ENCODE results near the gene CACNA1B. TPM values are rescaled to one million over a fixed set of nuclear protein-coding genes. Genes with fewer than 3 reads are reported as not detected.

The CACNA1B gene
- polyA plus RNA-seq, 4 donors = under 0.01 to 0.91 (median 0.18) TPM; not detected in 1

DNA sequence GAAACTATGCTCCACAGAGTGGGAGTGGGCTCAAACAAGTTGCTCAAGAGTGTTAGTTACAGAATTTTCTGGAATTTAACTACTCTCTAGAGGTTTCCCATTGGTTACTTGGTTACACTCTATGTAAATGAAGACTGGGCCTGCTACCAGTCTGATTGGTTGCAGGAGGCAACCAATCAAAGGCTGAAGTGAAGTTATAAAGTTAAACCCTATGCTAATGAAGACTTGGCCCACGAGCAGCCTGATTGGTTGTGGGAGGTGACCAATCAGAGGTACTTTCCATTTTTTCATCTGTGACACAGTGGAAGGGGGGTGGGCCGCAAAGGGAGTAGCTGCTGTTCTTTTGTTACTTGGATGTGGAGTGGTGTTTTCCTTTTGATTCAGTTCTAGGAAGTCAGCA, 69.4 kb downstream of the CACNA1B start:
- WGBS, 3 donors = 61 to 75% (median 75%) methylated on average over 2 of the region's 2 CpGs
- H3K36me3 ChIP-seq (ENCODE audit: control insufficient read depth in 3 of 3, insufficient read depth in 2 of 3, low read depth in 1 of 3, low read length in 3 of 3) = no peaks in the 10 kb centered on the region
- FAIRE-seq = no peak

GRCh38 chr9:137948642-137949041, 71.1 kb downstream of the CACNA1B start:
- Histone ChIP-seq H3K9me3 (ENCODE audit: control insufficient read depth in 2 of 2, insufficient read depth in 1 of 2, low read depth in 1 of 2, low read length in 1 of 2) (peaks cover 0 to 28% of the 10 kb centered on the region in 2 donors), H3K27ac (ENCODE audit: low read depth in 1 of 3, low read length in 2 of 3) (no peak overlapping the region), H3K4me3 (ENCODE audit: low read depth in 1 of 3, low read length in 3 of 3) (no peak overlapping the region), H3K4me1 (ENCODE audit: control insufficient read depth in 3 of 3, insufficient read depth in 2 of 3, low read depth in 1 of 3, low read length in 2 of 3) (no peaks in the 10 kb centered on the region), H3K36me3 (ENCODE audit: control insufficient read depth in 3 of 3, insufficient read depth in 2 of 3, low read depth in 1 of 3, low read length in 3 of 3) (no peaks in the 10 kb centered on the region), H3K27me3 (ENCODE audit: control insufficient read depth in 3 of 3, insufficient read depth in 3 of 3, low read length in 3 of 3) (no peaks in the 10 kb centered on the region)
- no peak for DNase-seq
- no peak for FAIRE-seq
- 97 to 100% (median 98%) methylated on average over 2 of the region's 2 CpGs for WGBS, 3 donors

More for the DNA sequence above, 69.4 kb downstream of the CACNA1B start:
- Histone ChIP-seq H3K27me3 (ENCODE audit: control insufficient read depth in 3 of 3, insufficient read depth in 3 of 3, low read length in 3 of 3) (no peaks in the 10 kb centered on the region), H3K9me3 (ENCODE audit: control insufficient read depth in 2 of 2, insufficient read depth in 1 of 2, low read depth in 1 of 2, low read length in 1 of 2) (peaks cover 0 to 29% of the 10 kb centered on the region in 2 donors), H3K4me3 (ENCODE audit: low read depth in 1 of 3, low read length in 3 of 3) (no peak overlapping the region), H3K27ac (ENCODE audit: low read depth in 1 of 3, low read length in 2 of 3) (no peak overlapping the region), H3K4me1 (ENCODE audit: control insufficient read depth in 3 of 3, insufficient read depth in 2 of 3, low read depth in 1 of 3, low read length in 2 of 3) (no peaks in the 10 kb centered on the region)
- DNase-seq = no peak

- no peaks in the 10 kb centered on the region for H3K36me3 ChIP-seq (ENCODE audit: control insufficient read depth in 3 of 3, insufficient read depth in 2 of 3, low read depth in 1 of 3, low read length in 3 of 3)
- WGBS, 3 donors = 89 to 99% (median 95%) methylated on average over 8 of the region's 8 CpGs
- no peak overlapping the region for H3K4me3 ChIP-seq (ENCODE audit: low read depth in 1 of 3, low read length in 3 of 3)
- no peak for DNase-seq
- no peak for FAIRE-seq
- H3K27ac ChIP-seq (ENCODE audit: low read depth in 1 of 3, low read length in 2 of 3) = no peak overlapping the region
- H3K27me3 ChIP-seq (ENCODE audit: control insufficient read depth in 3 of 3, insufficient read depth in 3 of 3, low read length in 3 of 3) = no peaks in the 10 kb centered on the region
- no peaks in the 10 kb centered on the region for H3K4me1 ChIP-seq (ENCODE audit: control insufficient read depth in 3 of 3, insufficient read depth in 2 of 3, low read depth in 1 of 3, low read length in 2 of 3)
- H3K9me3 ChIP-seq (ENCODE audit: control insufficient read depth in 2 of 2, insufficient read depth in 1 of 2, low read depth in 1 of 2, low read length in 1 of 2) = peaks cover 0 to 22% of the 10 kb centered on the region in 2 donors
Observed at GRCh38 chr9:137949260-137949659, 71.7 kb downstream of the CACNA1B start.

DNA sequence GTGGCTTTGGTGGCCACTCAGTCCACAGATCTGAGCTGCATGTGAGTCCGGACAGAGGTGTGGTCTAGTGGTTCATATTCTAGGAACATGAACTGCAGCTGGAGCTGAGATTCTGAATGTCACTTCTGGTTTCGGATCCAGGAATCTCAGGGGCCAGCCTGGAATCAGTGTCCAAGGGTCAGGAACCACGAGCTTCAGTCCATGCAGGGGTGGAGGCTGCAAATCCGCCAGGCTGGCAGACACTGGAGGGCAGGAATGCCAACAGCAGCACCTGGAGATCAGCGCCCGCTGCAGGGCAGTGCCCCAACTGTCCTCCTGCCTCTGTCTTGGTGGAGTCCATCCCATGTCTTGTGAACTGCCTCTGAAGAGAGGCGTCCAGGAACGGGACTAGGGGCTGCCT, 73.5 kb downstream of the CACNA1B start:
- no peak for DNase-seq
- H3K27ac ChIP-seq (ENCODE audit: low read depth in 1 of 3, low read length in 2 of 3) = no peak overlapping the region
- no peaks in the 10 kb centered on the region for H3K27me3 ChIP-seq (ENCODE audit: control insufficient read depth in 3 of 3, insufficient read depth in 3 of 3, low read length in 3 of 3)
- H3K4me3 ChIP-seq (ENCODE audit: low read depth in 1 of 3, low read length in 3 of 3) = no peak overlapping the region
- no peaks in the 10 kb centered on the region for H3K4me1 ChIP-seq (ENCODE audit: control insufficient read depth in 3 of 3, insufficient read depth in 2 of 3, low read depth in 1 of 3, low read length in 2 of 3)
- H3K9me3 ChIP-seq (ENCODE audit: control insufficient read depth in 2 of 2, insufficient read depth in 1 of 2, low read depth in 1 of 2, low read length in 1 of 2) = peaks cover 0 to 9% of the 10 kb centered on the region in 2 donors
- no peaks in the 10 kb centered on the region for H3K36me3 ChIP-seq (ENCODE audit: control insufficient read depth in 3 of 3, insufficient read depth in 2 of 3, low read depth in 1 of 3, low read length in 3 of 3)
- WGBS, 3 donors = 53 to 66% (median 54%) methylated on average over 8 of the region's 8 CpGs
- FAIRE-seq = no peak

GRCh38 chr9:137951597-137952490, 74.3 kb downstream of the CACNA1B start:
- H3K36me3 ChIP-seq (ENCODE audit: control insufficient read depth in 3 of 3, insufficient read depth in 2 of 3, low read depth in 1 of 3, low read length in 3 of 3) = no peaks in the 10 kb centered on the region
- no peak overlapping the region for H3K27ac ChIP-seq (ENCODE audit: low read depth in 1 of 3, low read length in 2 of 3)
- DNase-seq (no peak), FAIRE-seq (no peak)
- H3K9me3 ChIP-seq (ENCODE audit: control insufficient read depth in 2 of 2, insufficient read depth in 1 of 2, low read depth in 1 of 2, low read length in 1 of 2) = peaks cover 0 to 2% of the 10 kb centered on the region in 2 donors
- no peaks in the 10 kb centered on the region for H3K4me1 ChIP-seq (ENCODE audit: control insufficient read depth in 3 of 3, insufficient read depth in 2 of 3, low read depth in 1 of 3, low read length in 2 of 3)
- no peak overlapping the region for H3K4me3 ChIP-seq (ENCODE audit: low read depth in 1 of 3, low read length in 3 of 3)
- H3K27me3 ChIP-seq (ENCODE audit: control insufficient read depth in 3 of 3, insufficient read depth in 3 of 3, low read length in 3 of 3) = no peaks in the 10 kb centered on the region
- 78 to 84% (median 80%) methylated on average over 12 of the region's 12 CpGs for WGBS, 3 donors

- WGBS, 3 donors = 79 to 83% (median 83%) methylated on average over 12 of the region's 12 CpGs
- FAIRE-seq = no peak
Observed at GRCh38 chr9:137952976-137953666, 75.5 kb downstream of the CACNA1B start.

DNA sequence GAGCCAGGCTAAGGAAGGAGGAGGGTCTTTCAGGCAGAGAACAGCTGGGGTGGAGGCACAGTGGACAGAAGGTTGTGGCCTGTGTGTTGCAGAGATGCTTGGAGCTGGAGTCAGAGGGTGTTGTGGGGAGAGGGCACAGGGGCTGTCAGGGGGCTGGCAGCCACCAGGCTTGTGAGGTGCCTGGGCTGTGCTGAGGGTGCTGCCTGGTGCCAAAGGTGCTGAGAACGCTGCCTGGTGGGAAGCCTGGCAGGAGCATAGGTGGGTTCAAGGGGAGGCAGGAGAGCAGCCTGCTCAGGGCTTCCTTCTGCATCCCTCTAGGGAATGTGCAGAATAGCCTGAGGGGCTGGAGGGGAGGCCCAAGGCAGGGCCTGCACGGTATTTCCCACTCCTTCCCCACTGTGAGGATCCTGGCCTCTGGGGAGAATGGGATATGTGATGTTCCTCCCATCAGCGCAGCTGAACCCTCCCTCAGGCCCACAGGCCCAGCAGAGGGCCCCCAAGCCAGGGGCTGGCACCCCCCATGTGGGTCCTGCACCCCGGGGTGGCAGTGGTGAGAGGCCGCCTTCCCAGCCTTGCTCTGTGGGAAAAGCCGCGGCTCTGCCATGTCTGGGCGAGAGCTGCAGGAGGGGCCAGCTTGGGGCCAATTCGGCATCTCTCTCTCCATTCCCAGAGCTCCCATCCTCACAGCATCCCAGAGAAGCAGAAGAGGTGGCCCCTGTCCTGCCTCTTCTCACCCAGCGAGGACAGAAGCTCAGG, 76.3 kb downstream of the CACNA1B start:
- FAIRE-seq (no peak), DNase-seq (no peak)
- H3K4me3 ChIP-seq (ENCODE audit: low read depth in 1 of 3, low read length in 3 of 3) = no peak overlapping the region
- H3K36me3 ChIP-seq (ENCODE audit: control insufficient read depth in 3 of 3, insufficient read depth in 2 of 3, low read depth in 1 of 3, low read length in 3 of 3) = no peaks in the 10 kb centered on the region
- no peaks in the 10 kb centered on the region for H3K9me3 ChIP-seq (ENCODE audit: control insufficient read depth in 2 of 2, insufficient read depth in 1 of 2, low read depth in 1 of 2, low read length in 1 of 2)
- H3K27ac ChIP-seq (ENCODE audit: low read depth in 1 of 3, low read length in 2 of 3) = no peak overlapping the region
- H3K27me3 ChIP-seq (ENCODE audit: control insufficient read depth in 3 of 3, insufficient read depth in 3 of 3, low read length in 3 of 3) = no peaks in the 10 kb centered on the region
- H3K4me1 ChIP-seq (ENCODE audit: control insufficient read depth in 3 of 3, insufficient read depth in 2 of 3, low read depth in 1 of 3, low read length in 2 of 3) = no peaks in the 10 kb centered on the region
- WGBS, 3 donors = 69 to 79% (median 77%) methylated on average over 6 to 10 of the region's 10 CpGs

More at GRCh38 chr9:137952976-137953666, 75.5 kb downstream of the CACNA1B start:
- DNase-seq = no peak
- Histone ChIP-seq H3K36me3 (ENCODE audit: control insufficient read depth in 3 of 3, insufficient read depth in 2 of 3, low read depth in 1 of 3, low read length in 3 of 3) (no peaks in the 10 kb centered on the region), H3K27ac (ENCODE audit: low read depth in 1 of 3, low read length in 2 of 3) (no peak overlapping the region), H3K4me1 (ENCODE audit: control insufficient read depth in 3 of 3, insufficient read depth in 2 of 3, low read depth in 1 of 3, low read length in 2 of 3) (no peaks in the 10 kb centered on the region), H3K27me3 (ENCODE audit: control insufficient read depth in 3 of 3, insufficient read depth in 3 of 3, low read length in 3 of 3) (no peaks in the 10 kb centered on the region), H3K9me3 (ENCODE audit: control insufficient read depth in 2 of 2, insufficient read depth in 1 of 2, low read depth in 1 of 2, low read length in 1 of 2) (no peaks in the 10 kb centered on the region), H3K4me3 (ENCODE audit: low read depth in 1 of 3, low read length in 3 of 3) (no peak overlapping the region)

DNA sequence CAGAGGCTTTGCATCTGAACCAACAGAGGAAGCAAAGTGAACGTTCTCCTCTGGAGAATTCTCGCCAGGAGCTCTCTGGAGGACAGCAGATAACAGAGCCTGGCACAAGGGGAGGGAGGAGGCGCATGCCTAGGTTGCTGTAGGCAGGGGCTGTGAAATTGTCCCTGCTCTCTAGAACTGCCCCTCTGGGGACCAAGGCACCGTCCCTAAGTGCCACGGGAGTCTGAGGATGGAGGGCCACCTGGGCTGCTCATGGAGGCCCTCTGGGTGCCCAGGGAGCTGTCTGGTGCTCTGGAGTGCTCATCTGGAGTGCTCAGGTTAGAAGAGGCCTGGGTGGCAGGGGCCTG, 77.6 kb downstream of the CACNA1B start:
- Histone ChIP-seq H3K27ac (ENCODE audit: low read depth in 1 of 3, low read length in 2 of 3) (no peak overlapping the region), H3K4me1 (ENCODE audit: control insufficient read depth in 3 of 3, insufficient read depth in 2 of 3, low read depth in 1 of 3, low read length in 2 of 3) (no peaks in the 10 kb centered on the region), H3K36me3 (ENCODE audit: control insufficient read depth in 3 of 3, insufficient read depth in 2 of 3, low read depth in 1 of 3, low read length in 3 of 3) (no peaks in the 10 kb centered on the region), H3K9me3 (ENCODE audit: control insufficient read depth in 2 of 2, insufficient read depth in 1 of 2, low read depth in 1 of 2, low read length in 1 of 2) (no peaks in the 10 kb centered on the region), H3K4me3 (ENCODE audit: low read depth in 1 of 3, low read length in 3 of 3) (no peak overlapping the region), H3K27me3 (ENCODE audit: control insufficient read depth in 3 of 3, insufficient read depth in 3 of 3, low read length in 3 of 3) (no peaks in the 10 kb centered on the region)
- WGBS, 3 donors = 45 to 62% (median 46%) methylated on average over 5 of the region's 5 CpGs
- FAIRE-seq (no peak), DNase-seq (no peak)
